Prostate gland (tissue), 2 donors: ENCODE measurements around the gene SPATS2. TPM values are rescaled to one million over a fixed set of nuclear protein-coding genes. Genes with fewer than 3 reads are reported as not detected.

Experiments used
- DNase-seq: peaks from one replicate; pipeline ENCODE4 v3.0.0-alpha.2; 2019; ENCODE audit warnings: low spot score
- H3K27ac ChIP-seq, 2 donors: fragments of 200-600 bp; sonication (generic); 2 replicates each; pipeline ENCODE4 v1.5.1; 2017 to 2019
- H3K27me3 ChIP-seq: fragments of 200-600 bp; sonication (generic); replicated peaks from 2 replicates; pipeline ENCODE4 v1.5.1; 2019; ENCODE audit not compliant: insufficient read depth
- H3K36me3 ChIP-seq, 2 donors: fragments of 200-600 bp; sonication (generic); 1 replicate in 1 of 2; 2 replicates in 1 of 2; pipeline versions ENCODE4 v1.5.1 to v1.8.1; 2017 to 2019
- H3K4me1 ChIP-seq: fragments of 200-600 bp; sonication (generic); replicated peaks from 2 replicates; pipeline ENCODE4 v1.5.1; 2019
- H3K4me3 ChIP-seq, 2 donors: fragments of 200-600 bp; sonication (generic); 2 replicates each; pipeline ENCODE4 v1.5.1; 2017 to 2019
- H3K9me3 ChIP-seq: fragments of 200-600 bp; sonication (generic); 2 replicates; pipeline ENCODE4 v1.5.1; 2017
- CTCF ChIP-seq, 4 experiments: fragments of 200-600 bp in 2 of 4; fragments of 450-650 bp in 2 of 4; sonication (generic) in 2 of 4; IDR thresholded peaks; 1 replicate in 3 of 4; 2 replicates in 1 of 4; pipeline ENCODE4 v1.5.1; 2016 to 2019; ENCODE audit warnings: antibody characterized with exemption in 4 of 4, mild to moderate bottlenecking in 2 of 4, moderate library complexity in 2 of 4
- POLR2A ChIP-seq: fragments of 450-650 bp; IDR thresholded peaks from one replicate; pipeline ENCODE4 v1.6.1; 2016; ENCODE audit warnings: antibody characterized with exemption, mild to moderate bottlenecking
- POLR2AphosphoS5 ChIP-seq: sonication (generic); formaldehyde crosslinking; IDR thresholded peaks from one replicate; pipeline ENCODE4 v1.6.1; 2017; ENCODE audit warnings: antibody characterized with exemption
- WGBS: methylation state at CpG from one replicate; pipeline ENCODE4 v1.1.5; 2018; 5-methylcytosine and 5-hydroxymethylcytosine counted together
- intact Hi-C: fragments of 100-400 bp; cut with DNase I; formaldehyde crosslinking; loops from one replicate; pipeline ENCODE4 v1.14.2; 2022
- total RNA-seq, 2 donors: library from RNA; depleted of rRNA; stranded (reverse); fragments of >200 nt; gene quantifications; one replicate each; pipeline ENCODE4 v1.1.0, GENCODE V29; 2016

Gene SPATS2
- total RNA-seq, 2 donors from 2014 or later = 30.1 to 34.2 TPM

GRCh38 chr12:49512546-49512945 is 145.3 kb downstream of the SPATS2 start:
- H3K9me3 ChIP-seq = no peaks in the 10 kb centered on the region
- intact Hi-C loops = loop anchor here (5.0 kb wide), 3 partner anchors 155 to 225 kb away; no protein-coding TSS in a partner anchor
- no peak for DNase-seq
- H3K4me1 ChIP-seq = no peaks in the 10 kb centered on the region
- no peak overlapping the region for H3K27ac ChIP-seq
- H3K4me3 ChIP-seq = no peak overlapping the region
- no peak for TF ChIP-seq POLR2A
- TF ChIP-seq CTCF (IDR thresholded peaks at IDR 0.05) = no peak
- WGBS = 33% methylated on average over 1 of the region's 1 CpG
- no peaks in the 10 kb centered on the region for H3K27me3 ChIP-seq
- H3K36me3 ChIP-seq = no peaks in the 10 kb centered on the region

GRCh38 chr12:49515266-49515665 is 148.0 kb downstream of the SPATS2 start:
- Histone ChIP-seq H3K4me3 (no peak overlapping the region), H3K27me3 (no peaks in the 10 kb centered on the region), H3K27ac (no peak overlapping the region), H3K36me3 (no peaks in the 10 kb centered on the region), H3K4me1 (no peaks in the 10 kb centered on the region), H3K9me3 (no peaks in the 10 kb centered on the region)
- WGBS = 78% methylated on average over 5 of the region's 5 CpGs
- intact Hi-C loops = no loop called here
- TF ChIP-seq CTCF (IDR thresholded peaks at IDR 0.05) = no peak
- TF ChIP-seq POLR2A = no peak
- no peak for TF ChIP-seq POLR2AphosphoS5
- no peak for DNase-seq

GRCh38 chr12:49518914-49519573 is 151.8 kb downstream of the SPATS2 start:
- TF ChIP-seq POLR2A = no peak
- no peak for TF ChIP-seq POLR2AphosphoS5
- TF ChIP-seq CTCF (IDR thresholded peaks at IDR 0.05) = no peak
- Histone ChIP-seq H3K9me3 (no peaks in the 10 kb centered on the region), H3K4me1 (no peaks in the 10 kb centered on the region), H3K4me3 (no peak overlapping the region), H3K27ac (no peak overlapping the region), H3K27me3 (no peaks in the 10 kb centered on the region), H3K36me3 (no peaks in the 10 kb centered on the region)
- WGBS = 78% methylated on average over 2 of the region's 2 CpGs
- intact Hi-C loops = no loop called here
- no peak for DNase-seq

GRCh38 chr12:49519574-49519936 is 152.3 kb downstream of the SPATS2 start:
- Histone ChIP-seq H3K27me3 (no peaks in the 10 kb centered on the region), H3K4me1 (no peaks in the 10 kb centered on the region), H3K27ac (no peak overlapping the region), H3K4me3 (no peak overlapping the region), H3K36me3 (no peaks in the 10 kb centered on the region), H3K9me3 (no peaks in the 10 kb centered on the region)
- no peak for TF ChIP-seq POLR2A
- no peak for TF ChIP-seq POLR2AphosphoS5
- TF ChIP-seq CTCF (IDR thresholded peaks at IDR 0.05) = no peak
- WGBS = 97% methylated on average over 5 of the region's 5 CpGs
- intact Hi-C loops = no loop called here
- DNase-seq = no peak

GRCh38 chr12:49521389-49521788 is 154.1 kb downstream of the SPATS2 start:
- no peak for DNase-seq
- H3K27ac ChIP-seq = no peak overlapping the region
- no peaks in the 10 kb centered on the region for H3K4me1 ChIP-seq
- H3K36me3 ChIP-seq = no peaks in the 10 kb centered on the region
- TF ChIP-seq POLR2AphosphoS5 (no peak), POLR2A (no peak), CTCF (IDR thresholded peaks at IDR 0.05) (no peak)
- no peaks in the 10 kb centered on the region for H3K9me3 ChIP-seq
- intact Hi-C loops = no loop called here
- WGBS = 89% methylated on average over 4 of the region's 4 CpGs
- H3K4me3 ChIP-seq = no peak overlapping the region
- no peaks in the 10 kb centered on the region for H3K27me3 ChIP-seq
